Measurements from ENCODE around the gene RBMS3. TPM values are rescaled to one million over a fixed set of nuclear protein-coding genes. Genes with fewer than 3 reads are reported as not detected.

RBMS3 gene
- polyA plus RNA-seq, 1 experiment, result 33.4 TPM

DNA sequence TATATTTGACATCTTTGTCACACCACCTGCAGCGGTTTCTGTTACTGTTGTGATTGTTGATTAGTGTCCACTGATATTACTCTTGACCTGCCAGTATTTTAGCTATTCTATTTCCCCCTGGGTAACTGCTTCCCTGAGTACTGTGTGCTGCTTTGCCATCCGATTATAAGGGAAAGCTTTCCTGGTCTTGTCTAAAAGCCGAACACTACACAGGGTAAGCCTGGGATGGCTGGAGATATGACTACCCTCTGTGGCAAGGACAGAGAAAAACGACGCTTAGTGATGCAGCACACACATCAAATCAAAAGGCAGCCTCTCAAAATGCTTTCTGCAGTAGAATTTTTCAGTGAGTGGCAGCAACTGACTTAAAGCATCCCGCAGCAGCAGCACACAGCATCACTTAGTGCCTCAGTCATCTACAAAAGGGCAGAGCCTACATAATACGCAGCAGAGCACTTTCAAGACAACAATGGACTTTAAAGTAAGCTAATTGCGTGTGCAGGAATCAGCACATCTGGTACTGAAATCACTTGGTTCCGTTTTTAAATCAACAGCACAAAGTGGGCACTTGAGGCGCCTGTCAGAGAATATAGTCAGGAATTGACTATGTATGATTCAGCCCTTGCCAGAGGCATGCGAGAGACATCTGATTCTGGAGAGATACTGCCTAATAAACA lies 669.2 kb downstream of the RBMS3 start:
- Histone ChIP-seq H3K27ac (ENCODE audit: low read depth, low read length) (no peak overlapping the region), H3K9me3 (ENCODE audit: control insufficient read depth, insufficient read depth, low read length) (no peaks in the 10 kb centered on the region), H3K27me3 (ENCODE audit: control insufficient read depth, insufficient read depth, low read length) (no peaks in the 10 kb centered on the region), H3K4me3 (ENCODE audit: low read depth, low read length) (no peak overlapping the region)
- ChIA-PET CTCF (interaction anchor here (1.1 to 1.2 kb wide), 2 partner anchors 9 to 24 kb away, joined by 3 to 4 read pairs; no protein-coding TSS in a partner anchor), POLR2A (no interaction called here)
- DNase-seq (ENCODE audit: low read depth, low spot score), result no peak
- TF ChIP-seq, protein P1, sequence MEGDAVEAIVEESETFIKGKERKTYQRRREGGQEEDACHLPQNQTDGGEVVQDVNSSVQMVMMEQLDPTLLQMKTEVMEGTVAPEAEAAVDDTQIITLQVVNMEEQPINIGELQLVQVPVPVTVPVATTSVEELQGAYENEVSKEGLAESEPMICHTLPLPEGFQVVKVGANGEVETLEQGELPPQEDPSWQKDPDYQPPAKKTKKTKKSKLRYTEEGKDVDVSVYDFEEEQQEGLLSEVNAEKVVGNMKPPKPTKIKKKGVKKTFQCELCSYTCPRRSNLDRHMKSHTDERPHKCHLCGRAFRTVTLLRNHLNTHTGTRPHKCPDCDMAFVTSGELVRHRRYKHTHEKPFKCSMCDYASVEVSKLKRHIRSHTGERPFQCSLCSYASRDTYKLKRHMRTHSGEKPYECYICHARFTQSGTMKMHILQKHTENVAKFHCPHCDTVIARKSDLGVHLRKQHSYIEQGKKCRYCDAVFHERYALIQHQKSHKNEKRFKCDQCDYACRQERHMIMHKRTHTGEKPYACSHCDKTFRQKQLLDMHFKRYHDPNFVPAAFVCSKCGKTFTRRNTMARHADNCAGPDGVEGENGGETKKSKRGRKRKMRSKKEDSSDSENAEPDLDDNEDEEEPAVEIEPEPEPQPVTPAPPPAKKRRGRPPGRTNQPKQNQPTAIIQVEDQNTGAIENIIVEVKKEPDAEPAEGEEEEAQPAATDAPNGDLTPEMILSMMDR (IDR thresholded peaks at IDR 0.05; ENCODE audit: low read depth, low read length), result no peak

DNA sequence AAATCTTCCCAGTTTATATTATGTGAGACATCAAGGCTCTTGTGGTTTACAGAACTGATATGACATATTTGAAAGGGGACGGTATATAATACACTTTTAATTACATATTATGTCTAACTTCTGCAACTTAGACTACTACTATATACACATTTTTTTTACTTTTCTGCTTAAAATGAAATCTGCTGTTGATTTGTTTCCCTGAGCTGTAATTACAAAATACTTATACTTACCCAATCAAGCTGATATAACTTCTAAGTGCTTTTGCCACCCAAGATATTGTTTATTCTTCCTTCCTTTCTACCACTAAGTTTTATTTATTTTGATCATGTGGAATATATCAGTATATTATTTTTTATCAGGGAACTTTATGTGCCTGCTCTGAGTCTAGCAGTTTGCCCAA lies 671.6 kb downstream of the RBMS3 start:
- no peaks in the 10 kb centered on the region for H3K9me3 ChIP-seq (ENCODE audit: control insufficient read depth, insufficient read depth, low read length)
- TF ChIP-seq, protein P1 (IDR thresholded peaks at IDR 0.05; ENCODE audit: low read depth, low read length), result no peak
- no peaks in the 10 kb centered on the region for H3K27me3 ChIP-seq (ENCODE audit: control insufficient read depth, insufficient read depth, low read length)
- POLR2A ChIA-PET, result no interaction called here
- no peak overlapping the region for H3K27ac ChIP-seq (ENCODE audit: low read depth, low read length)
- H3K4me3 ChIP-seq (ENCODE audit: low read depth, low read length), result no peak overlapping the region
- no peak for DNase-seq (ENCODE audit: low read depth, low spot score)
- CTCF ChIA-PET, result no interaction called here

DNA sequence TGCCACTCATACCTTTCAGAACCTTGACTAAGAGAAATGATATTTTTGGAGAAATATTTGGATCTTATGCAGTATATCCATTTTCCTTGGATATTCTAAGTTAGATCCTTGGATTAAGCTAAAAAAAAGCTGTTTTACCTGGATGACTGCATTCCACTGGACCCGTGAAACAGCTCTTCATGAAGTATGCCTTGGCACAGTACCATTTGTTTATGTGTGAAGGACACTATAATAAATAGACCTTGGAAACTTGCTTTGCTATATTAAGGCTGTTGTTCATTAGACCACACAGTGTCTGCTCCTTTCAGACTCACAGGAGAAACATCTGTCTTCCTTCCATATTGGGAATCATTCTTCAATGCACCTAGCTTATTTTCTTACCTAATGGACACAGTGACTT lies 674.5 kb downstream of the RBMS3 start:
- DNase-seq (ENCODE audit: low read depth, low spot score), result no peak
- Histone ChIP-seq H3K9me3 (ENCODE audit: control insufficient read depth, insufficient read depth, low read length) (no peaks in the 10 kb centered on the region), H3K27ac (ENCODE audit: low read depth, low read length) (no peak overlapping the region), H3K4me3 (ENCODE audit: low read depth, low read length) (no peak overlapping the region), H3K27me3 (ENCODE audit: control insufficient read depth, insufficient read depth, low read length) (no peaks in the 10 kb centered on the region)
- TF ChIP-seq, protein P1 (IDR thresholded peaks at IDR 0.05; ENCODE audit: low read depth, low read length), result no peak
- ChIA-PET POLR2A (no interaction called here), CTCF (interaction anchor here (0.6 kb wide), 1 partner anchor 674 kb away, joined by 5 read pairs; the partner anchor contains the start of gene RBMS3)

DNA sequence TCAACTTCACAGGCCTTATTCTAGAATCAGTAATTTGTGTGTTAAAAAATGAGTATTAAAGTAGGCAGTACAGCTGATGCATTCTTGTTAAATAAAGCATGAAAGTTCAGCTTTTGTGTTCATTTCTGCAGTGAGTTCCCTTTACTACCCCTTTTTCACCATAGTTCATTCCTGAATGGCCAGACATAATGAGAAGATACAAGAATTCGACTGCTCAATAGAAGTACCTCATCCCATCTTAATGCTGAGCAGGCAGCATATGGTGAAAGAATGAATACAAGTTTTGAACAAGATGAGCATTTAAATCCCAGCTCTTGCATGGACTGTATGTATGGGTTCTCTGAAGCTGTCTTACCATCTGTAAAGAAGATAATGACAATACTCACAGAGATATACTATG lies 677.9 kb downstream of the RBMS3 start:
- H3K4me3 ChIP-seq (ENCODE audit: low read depth, low read length), result no peak overlapping the region
- no peaks in the 10 kb centered on the region for H3K27me3 ChIP-seq (ENCODE audit: control insufficient read depth, insufficient read depth, low read length)
- TF ChIP-seq, protein P1 (IDR thresholded peaks at IDR 0.05; ENCODE audit: low read depth, low read length), result no peak
- no peak overlapping the region for H3K27ac ChIP-seq (ENCODE audit: low read depth, low read length)
- no peak for DNase-seq (ENCODE audit: low read depth, low spot score)
- ChIA-PET CTCF (no interaction called here), POLR2A (no interaction called here)
- no peaks in the 10 kb centered on the region for H3K9me3 ChIP-seq (ENCODE audit: control insufficient read depth, insufficient read depth, low read length)

DNA sequence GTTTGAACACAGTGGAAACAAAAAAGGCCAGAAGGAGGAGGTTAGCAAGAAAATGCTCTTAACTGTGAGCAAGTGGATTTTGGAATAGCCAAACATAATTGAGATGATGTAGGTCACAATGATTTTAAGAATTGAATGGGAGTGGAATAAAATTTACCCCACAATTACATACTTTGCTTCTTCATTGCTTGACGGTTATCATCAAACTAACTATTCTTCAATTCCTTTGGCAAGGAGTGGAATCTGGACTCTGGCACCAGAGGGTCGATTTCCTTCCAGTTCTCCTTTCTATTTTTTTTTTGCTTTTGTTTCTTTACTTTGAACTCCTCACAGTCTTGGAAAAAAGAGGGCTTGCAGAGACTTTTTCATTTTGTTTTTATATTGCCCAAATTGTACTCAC lies 691.0 kb downstream of the RBMS3 start:
- H3K27ac ChIP-seq (ENCODE audit: low read depth, low read length), result no peak overlapping the region
- POLR2A ChIA-PET, result no interaction called here
- no peak overlapping the region for H3K4me3 ChIP-seq (ENCODE audit: low read depth, low read length)
- CTCF ChIA-PET, result no interaction called here
- H3K9me3 ChIP-seq (ENCODE audit: control insufficient read depth, insufficient read depth, low read length), result no peaks in the 10 kb centered on the region
- DNase-seq (ENCODE audit: low read depth, low spot score), result no peak
- no peaks in the 10 kb centered on the region for H3K27me3 ChIP-seq (ENCODE audit: control insufficient read depth, insufficient read depth, low read length)
- TF ChIP-seq, protein P1 (IDR thresholded peaks at IDR 0.05; ENCODE audit: low read depth, low read length), result no peak

Data from AG04450 (cell line).